Transverse colon (tissue), 4 donors: Measurements from ENCODE around the gene WSCD1. TPM values are rescaled to one million over a fixed set of nuclear protein-coding genes. Genes with fewer than 3 reads are reported as not detected.

ENCODE experiments used
- DNase-seq: peaks from one replicate; pipeline ENCODE4 v3.0.0-alpha.2; 2019
- H3K27ac ChIP-seq, 4 donors: fragments of 200-600 bp; sonication (generic); 2 replicates each; pipeline ENCODE4 v1.5.1; 2016 to 2018; ENCODE audit warnings: inconsistent platforms in 4 of 4
- H3K27me3 ChIP-seq: fragments of 200-600 bp; sonication (generic); 2 replicates; pipeline ENCODE4 v1.5.1; 2017; ENCODE audit warnings: inconsistent platforms
- H3K36me3 ChIP-seq, 4 donors: fragments of 200-600 bp; sonication (generic); 2 replicates each; pipeline ENCODE4 v1.5.1; 2017 to 2019; ENCODE audit warnings: inconsistent platforms in 4 of 4
- H3K4me1 ChIP-seq, 4 donors: fragments of 200-600 bp; sonication (generic); 2 replicates each; pipeline ENCODE4 v1.5.1; 2017 to 2020; ENCODE audit warnings: inconsistent platforms in 4 of 4
- H3K4me3 ChIP-seq, 4 donors: fragments of 200-600 bp; sonication (generic); 1 replicate in 1 of 4; 2 replicates in 3 of 4; pipeline versions ENCODE4 v1.5.1 to v1.6.1; 2017 to 2019; ENCODE audit warnings: inconsistent platforms in 4 of 4
- H3K9me3 ChIP-seq, 2 donors: fragments of 200-600 bp; sonication (generic); 2 replicates each; pipeline ENCODE4 v1.5.1; 2017 to 2019; ENCODE audit warnings: inconsistent platforms in 2 of 2
- CTCF ChIP-seq, 5 experiments: fragments of 200-600 bp in 3 of 5; fragments of 450-650 bp in 2 of 5; sonication (generic) in 3 of 5; IDR thresholded peaks; 1 replicate in 2 of 5; 2 replicates in 3 of 5; pipeline ENCODE4 v1.5.1; 2016 to 2017; ENCODE audit warnings: antibody characterized with exemption in 5 of 5, inconsistent platforms in 3 of 5, mild to moderate bottlenecking in 2 of 5, moderate library complexity in 1 of 5
- EP300 ChIP-seq: sonication (generic); formaldehyde crosslinking; IDR thresholded peaks from one replicate; pipeline ENCODE4 v1.6.1; 2017; ENCODE audit warnings: antibody characterized with exemption, low read depth
- POLR2A ChIP-seq: fragments of 450-650 bp; IDR thresholded peaks from one replicate; pipeline ENCODE4 v1.6.1; 2016; ENCODE audit warnings: antibody characterized with exemption, mild to moderate bottlenecking, moderate library complexity
- POLR2AphosphoS5 ChIP-seq, 3 donors: sonication (generic); formaldehyde crosslinking; IDR thresholded peaks; one replicate each; pipeline ENCODE4 v1.6.1; 2016; ENCODE audit warnings: antibody characterized with exemption in 3 of 3
- WGBS, 2 donors: methylation state at CpG; one replicate each; pipeline ENCODE4 v1.1.5; 2018; ENCODE audit warnings: low coverage in 1 of 2; 5-methylcytosine and 5-hydroxymethylcytosine counted together
- in situ Hi-C, 4 donors: fragments of 200-750 bp; cut with MboI; loops; one replicate each; pipeline versions ENCODE4 v1.15.0 to v1.15.1; 2017; ENCODE audit warnings: low sequenced_read_pairs in 3 of 4, low pct_ligation_motif_present in 1 of 4, low pct_unique_long_range_greater_than_20kb in 1 of 4
- intact Hi-C: fragments of 100-400 bp; cut with DNase I; formaldehyde crosslinking; loops from one replicate; pipeline ENCODE4 v1.15.1; 2023; ENCODE audit warnings: low total_unique reads
- total RNA-seq, 4 donors: library from RNA; depleted of rRNA; stranded (reverse); fragments of >200 nt; gene quantifications; one replicate each; pipeline ENCODE4 v1.1.0, GENCODE V29; 2016

The WSCD1 gene
- total RNA-seq, 4 donors from 2014 or later: 23.7 to 58.4 (median 33.7) TPM

- no peaks in the 10 kb centered on the region for H3K36me3 ChIP-seq
- no peaks in the 10 kb centered on the region for H3K27me3 ChIP-seq
- no peaks in the 10 kb centered on the region for H3K9me3 ChIP-seq
- no peak overlapping the region for H3K4me3 ChIP-seq
- TF ChIP-seq POLR2A (no peak), EP300 (no peak), CTCF (IDR thresholded peaks at IDR 0.05) (no peak), POLR2AphosphoS5 (IDR thresholded peaks at IDR 0.05) (no peak)
- in situ Hi-C loops (loop anchor here in 1 of 4 donors (25.0 kb wide), 1 partner anchor 88 kb away; no protein-coding TSS in a partner anchor), intact Hi-C loops (no loop called here)
- DNase-seq: no peak
- H3K4me1 ChIP-seq: no peaks in the 10 kb centered on the region
- no peak overlapping the region for H3K27ac ChIP-seq
These were observed 54.7 kb downstream of the WSCD1 start for GRCh38 chr17:6124856-6125255.

GRCh38 chr17:6126768-6127167 is 56.6 kb downstream of the WSCD1 start:
- in situ Hi-C loops (loop anchor here in 1 of 4 donors (25.0 kb wide), 1 partner anchor 89 kb away; no protein-coding TSS in a partner anchor), intact Hi-C loops (no loop called here)
- no peak for DNase-seq

GRCh38 chr17:6134721-6135120 is 64.5 kb downstream of the WSCD1 start:
- WGBS, 2 donors: 78 to 86% methylated on average over 2 of the region's 2 CpGs
- in situ Hi-C loops: loop anchor here in 1 of 4 donors (25.0 kb wide), 1 partner anchor 97 kb away; no protein-coding TSS in a partner anchor
- no peak for TF ChIP-seq POLR2A
- TF ChIP-seq CTCF (IDR thresholded peaks at IDR 0.05): no peak
- no peak for TF ChIP-seq EP300
- TF ChIP-seq POLR2AphosphoS5 (IDR thresholded peaks at IDR 0.05): no peak

More at GRCh38 chr17:6126768-6127167, 56.6 kb downstream of the WSCD1 start:
- H3K4me1 ChIP-seq: no peaks in the 10 kb centered on the region
- 83% methylated on average over 1 of the region's 1 CpG; no CpG with 5 or more reads in 1 of the 2 donors for WGBS, 2 donors
- no peaks in the 10 kb centered on the region for H3K27me3 ChIP-seq
- H3K36me3 ChIP-seq: no peaks in the 10 kb centered on the region
- TF ChIP-seq POLR2A (no peak), CTCF (IDR thresholded peaks at IDR 0.05) (no peak), POLR2AphosphoS5 (IDR thresholded peaks at IDR 0.05) (no peak), EP300 (no peak)
- H3K27ac ChIP-seq: no peak overlapping the region
- H3K4me3 ChIP-seq: no peak overlapping the region
- no peaks in the 10 kb centered on the region for H3K9me3 ChIP-seq

GRCh38 chr17:6135236-6135635 is 65.1 kb downstream of the WSCD1 start:
- Histone ChIP-seq H3K27me3 (no peaks in the 10 kb centered on the region), H3K4me1 (no peaks in the 10 kb centered on the region), H3K36me3 (no peaks in the 10 kb centered on the region), H3K4me3 (no peak overlapping the region), H3K9me3 (no peaks in the 10 kb centered on the region), H3K27ac (no peak overlapping the region)
- intact Hi-C loops (no loop called here), in situ Hi-C loops (loop anchor here in 1 of 4 donors (25.0 kb wide), 1 partner anchor 98 kb away; no protein-coding TSS in a partner anchor)
- no peak for DNase-seq
- WGBS, 2 donors: 50 to 64% methylated on average over 2 to 5 of the region's 5 CpGs
- TF ChIP-seq POLR2A: no peak

More at GRCh38 chr17:6134721-6135120, 64.5 kb downstream of the WSCD1 start:
- Histone ChIP-seq H3K27ac (no peak overlapping the region), H3K36me3 (no peaks in the 10 kb centered on the region), H3K9me3 (no peaks in the 10 kb centered on the region), H3K27me3 (no peaks in the 10 kb centered on the region), H3K4me1 (no peaks in the 10 kb centered on the region), H3K4me3 (no peak overlapping the region)
- intact Hi-C loops: no loop called here
- no peak for DNase-seq

GRCh38 chr17:6135996-6136395 is 65.8 kb downstream of the WSCD1 start:
- H3K27ac ChIP-seq: no peak overlapping the region
- H3K36me3 ChIP-seq: no peaks in the 10 kb centered on the region
- intact Hi-C loops (no loop called here), in situ Hi-C loops (loop anchor here in 1 of 4 donors (25.0 kb wide), 1 partner anchor 99 kb away; no protein-coding TSS in a partner anchor)
- H3K9me3 ChIP-seq: no peaks in the 10 kb centered on the region
- no peak overlapping the region for H3K4me3 ChIP-seq
- no peak for DNase-seq
- H3K4me1 ChIP-seq: no peaks in the 10 kb centered on the region
- 75 to 100% methylated on average over 1 to 8 of the region's 8 CpGs for WGBS, 2 donors
- no peaks in the 10 kb centered on the region for H3K27me3 ChIP-seq
- TF ChIP-seq CTCF (IDR thresholded peaks at IDR 0.05): no peak
- no peak for TF ChIP-seq POLR2AphosphoS5 (IDR thresholded peaks at IDR 0.05)
